ENCODE results near the gene FARS2.

Gene FARS2

GRCh38 chr6:5550631-5551030 is 289.3 kb downstream of the FARS2 start:
- no peak for TF ChIP-seq CTCF (IDR thresholded peaks at IDR 0.05; ENCODE audit: low read depth, low read length, missing control alignments)
- H3K4me3 ChIP-seq (replicated peaks; ENCODE audit: low read depth, low read length), result no peak overlapping the region
- no peak for DNase-seq (ENCODE audit: extremely low read depth, low read depth)

- H3K4me3 ChIP-seq (replicated peaks; ENCODE audit: low read depth, low read length), result no peak overlapping the region
- no peak for TF ChIP-seq CTCF (IDR thresholded peaks at IDR 0.05; ENCODE audit: low read depth, low read length, missing control alignments)
- DNase-seq (ENCODE audit: extremely low read depth, low read depth), result no peak
These were observed 290.9 kb downstream of the FARS2 start for GRCh38 chr6:5552243-5552642.

GRCh38 chr6:5553767-5554166 is 292.5 kb downstream of the FARS2 start:
- no peak overlapping the region for H3K4me3 ChIP-seq (replicated peaks; ENCODE audit: low read depth, low read length)
- TF ChIP-seq CTCF (IDR thresholded peaks at IDR 0.05; ENCODE audit: low read depth, low read length, missing control alignments), result no peak
- no peak for DNase-seq (ENCODE audit: extremely low read depth, low read depth)

GRCh38 chr6:5554226-5554625 is 292.9 kb downstream of the FARS2 start:
- no peak for TF ChIP-seq CTCF (IDR thresholded peaks at IDR 0.05; ENCODE audit: low read depth, low read length, missing control alignments)
- DNase-seq (ENCODE audit: extremely low read depth, low read depth), result no peak
- no peak overlapping the region for H3K4me3 ChIP-seq (replicated peaks; ENCODE audit: low read depth, low read length)

- H3K4me3 ChIP-seq (replicated peaks; ENCODE audit: low read depth, low read length), result no peak overlapping the region
- DNase-seq (ENCODE audit: extremely low read depth, low read depth), result no peak
These were observed 294.7 kb downstream of the FARS2 start for GRCh38 chr6:5556011-5556410.

GRCh38 chr6:5557506-5557905 is 296.2 kb downstream of the FARS2 start:
- no peak for DNase-seq (ENCODE audit: extremely low read depth, low read depth)
- no peak for TF ChIP-seq CTCF (IDR thresholded peaks at IDR 0.05; ENCODE audit: low read depth, low read length, missing control alignments)
- no peak overlapping the region for H3K4me3 ChIP-seq (replicated peaks; ENCODE audit: low read depth, low read length)

More at GRCh38 chr6:5556011-5556410, 294.7 kb downstream of the FARS2 start:
- TF ChIP-seq CTCF (IDR thresholded peaks at IDR 0.05; ENCODE audit: low read depth, low read length, missing control alignments), result no peak

GRCh38 chr6:5559651-5560050 is 298.3 kb downstream of the FARS2 start:
- no peak for TF ChIP-seq CTCF (IDR thresholded peaks at IDR 0.05; ENCODE audit: low read depth, low read length, missing control alignments)
- no peak overlapping the region for H3K4me3 ChIP-seq (replicated peaks; ENCODE audit: low read depth, low read length)
- DNase-seq (ENCODE audit: extremely low read depth, low read depth), result no peak
